ENCODE measurements around the gene CDK4.
"Not testable (repeated sequence)": the region's sequence is repeated elsewhere in the genome, so short reads cannot be mapped to it uniquely, and the experiment has no call there.

CDK4 gene

GRCh38 chr12:57724003-57724935, 27.8 kb downstream of the CDK4 start:
- DNase-seq (ENCODE audit: low read depth) = no peak

- DNase-seq (ENCODE audit: low read depth) = no peak
Observed at GRCh38 chr12:57723630-57723962, 28.5 kb downstream of the CDK4 start.

GRCh38 chr12:57722716-57723629, 29.1 kb downstream of the CDK4 start:
- DNase-seq (ENCODE audit: low read depth) = no peak

GRCh38 chr12:57721846-57722608, 30.1 kb downstream of the CDK4 start:
- not testable (repeated sequence) for DNase-seq (ENCODE audit: low read depth)

- DNase-seq (ENCODE audit: low read depth) = no peak
Observed at GRCh38 chr12:57720606-57721595, 31.2 kb downstream of the CDK4 start.

- no peak for DNase-seq (ENCODE audit: low read depth)
Observed at GRCh38 chr12:57719777-57720605, 32.1 kb downstream of the CDK4 start.

GRCh38 chr12:57718641-57719528, 33.2 kb downstream of the CDK4 start:
- no peak for DNase-seq (ENCODE audit: low read depth)

- DNase-seq (ENCODE audit: low read depth) = no peak
Observed at GRCh38 chr12:57717846-57718640, 34.1 kb downstream of the CDK4 start.

GRCh38 chr12:57717131-57717530, 35.0 kb downstream of the CDK4 start:
- DNase-seq (ENCODE audit: low read depth) = no peak

GRCh38 chr12:57716305-57716704, 35.8 kb downstream of the CDK4 start:
- DNase-seq (ENCODE audit: low read depth) = no peak

- no peak for DNase-seq (ENCODE audit: low read depth)
Observed at GRCh38 chr12:57715786-57716185, 36.3 kb downstream of the CDK4 start.

- DNase-seq (ENCODE audit: low read depth) = not testable (repeated sequence)
Observed at GRCh38 chr12:57715036-57715748, 36.9 kb downstream of the CDK4 start.

GRCh38 chr12:57713209-57713608, 38.9 kb downstream of the CDK4 start:
- DNase-seq (ENCODE audit: low read depth) = no peak

GRCh38 chr12:57712701-57713100, 39.4 kb downstream of the CDK4 start:
- DNase-seq (ENCODE audit: low read depth) = no peak

- no peak for DNase-seq (ENCODE audit: low read depth)
Observed at GRCh38 chr12:57708296-57708695, 43.8 kb downstream of the CDK4 start.

- no peak for DNase-seq (ENCODE audit: low read depth)
Observed at GRCh38 chr12:57707250-57707649, 44.9 kb downstream of the CDK4 start.

GRCh38 chr12:57700317-57700716, 51.8 kb downstream of the CDK4 start:
- DNase-seq (ENCODE audit: low read depth) = no peak
